G401 (cell line): Measurements from ENCODE around the gene RAMP1. TPM values are rescaled to one million over a fixed set of nuclear protein-coding genes. Genes with fewer than 3 reads are reported as not detected.
A peak's percentile ranks its signal among the peaks of the same experiment; 100 is the strongest.
"Not testable (repeated sequence)": the region's sequence is repeated elsewhere in the genome, so short reads cannot be mapped to it uniquely, and the experiment has no call there.

Experiments used
- DNase-seq: peaks from one replicate; pipeline ENCODE4 v3.0.0-alpha.2; 2015; ENCODE audit warnings: low spot score
- in situ Hi-C: cut with HindIII; loops from 2 replicates; pipeline ENCODE4 v1.10.0; 2016; ENCODE audit warnings: low sequenced_read_pairs, mixed read lengths
- total RNA-seq: library from RNA; depleted of rRNA; stranded (reverse); fragments of >200 nt; shearing (Covaris generic); gene quantifications from 2 replicates; pipeline ENCODE4 v1.2.3, GENCODE V29; 2014; rRNA removed

RAMP1 gene
- not detected in 2 replicates for total RNA-seq

GRCh38 chr2:237859533-237860272 lies at the start of gene RAMP1:
Gene RAMP1, plus strand, starts transcription at chr2:237859623. Its CDS starts 53 bp downstream, at chr2:237859676.
- in situ Hi-C loops, result no loop called here
- DNase-seq, result peak; percentile 48

DNA sequence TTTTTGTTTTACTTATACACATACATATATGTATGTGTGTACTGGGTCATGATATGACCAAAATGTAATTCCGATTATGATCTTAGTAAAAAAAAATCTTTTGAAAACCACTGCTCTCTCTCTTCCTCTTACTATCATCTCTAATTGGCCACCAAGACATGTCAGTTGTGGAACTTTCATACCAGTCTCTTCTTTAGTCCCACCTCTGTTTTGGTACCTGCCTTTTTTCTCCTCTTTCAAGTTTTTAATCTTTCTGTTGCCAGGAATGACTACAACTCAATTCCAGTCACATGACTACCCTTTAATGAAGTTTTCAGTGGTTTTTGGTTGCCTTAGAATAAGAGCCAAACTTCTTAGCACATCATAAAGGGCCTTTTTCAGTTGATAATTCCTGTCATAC lies 43.8 kb upstream of the RAMP1 start:
- in situ Hi-C loops, result no loop called here
- DNase-seq, result no peak

GRCh38 chr2:237816531-237816930 lies 42.9 kb upstream of the RAMP1 start:
- DNase-seq, result no peak
- in situ Hi-C loops, result no loop called here

DNA sequence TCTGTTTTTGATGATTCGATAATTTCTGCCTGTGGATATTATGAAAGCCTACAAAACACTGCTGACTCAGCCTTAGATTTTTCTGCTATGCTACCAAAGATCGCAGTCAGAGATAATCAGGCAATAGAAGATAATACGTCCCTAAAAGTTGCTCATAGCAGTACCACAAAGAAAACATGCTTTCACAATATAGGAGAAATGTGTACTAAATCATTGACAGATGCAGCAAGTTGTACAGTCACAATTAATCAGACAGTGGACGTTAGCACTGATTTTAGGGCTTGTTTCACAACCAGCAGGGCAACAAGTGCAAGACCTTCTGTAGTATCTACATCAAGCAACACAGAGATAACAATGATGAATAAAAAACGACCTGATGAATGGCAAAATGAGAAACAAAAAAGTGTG lies 41.4 kb upstream of the RAMP1 start:
- in situ Hi-C loops, result no loop called here
- DNase-seq, result no peak

DNA sequence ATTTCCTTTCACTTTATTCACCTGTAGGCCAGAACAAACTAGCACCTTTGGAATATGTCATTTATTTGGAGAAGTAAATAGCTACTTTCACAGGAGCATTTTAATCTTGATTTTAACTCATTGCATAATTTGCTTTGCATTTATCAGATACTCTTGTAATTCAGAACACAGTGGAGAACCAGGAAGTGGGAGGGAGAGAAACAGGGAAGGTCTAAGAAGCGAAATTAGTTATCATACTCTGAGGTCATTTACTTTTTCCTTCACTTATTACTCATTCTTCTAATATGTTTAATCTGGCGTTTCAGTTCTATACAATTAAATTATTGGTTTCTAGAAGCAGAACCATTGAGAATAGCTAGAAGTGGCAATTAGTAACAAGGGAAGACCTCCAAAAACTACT lies 40.2 kb upstream of the RAMP1 start:
- in situ Hi-C loops, result no loop called here
- no peak for DNase-seq

DNA sequence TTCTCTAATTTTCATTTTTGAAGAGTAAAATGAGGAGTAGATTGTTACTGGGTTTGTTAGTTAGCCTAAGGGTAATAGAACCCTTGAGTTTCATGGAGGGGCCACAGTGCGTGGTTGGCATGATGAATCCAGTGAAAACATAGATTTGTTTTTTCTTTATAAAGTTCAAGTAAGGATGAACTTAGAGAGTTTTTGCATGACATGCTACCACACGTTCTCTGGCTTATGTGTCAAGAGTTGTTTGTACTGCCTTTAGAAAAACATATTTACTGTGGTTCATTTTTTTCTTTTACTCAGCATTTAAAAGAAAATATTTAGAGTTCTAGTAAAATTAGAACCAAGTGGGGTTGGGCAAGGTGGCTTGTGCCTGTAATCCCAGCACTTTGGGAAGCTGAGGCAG lies 39.0 kb upstream of the RAMP1 start:
- no peak for DNase-seq
- in situ Hi-C loops, result no loop called here

DNA sequence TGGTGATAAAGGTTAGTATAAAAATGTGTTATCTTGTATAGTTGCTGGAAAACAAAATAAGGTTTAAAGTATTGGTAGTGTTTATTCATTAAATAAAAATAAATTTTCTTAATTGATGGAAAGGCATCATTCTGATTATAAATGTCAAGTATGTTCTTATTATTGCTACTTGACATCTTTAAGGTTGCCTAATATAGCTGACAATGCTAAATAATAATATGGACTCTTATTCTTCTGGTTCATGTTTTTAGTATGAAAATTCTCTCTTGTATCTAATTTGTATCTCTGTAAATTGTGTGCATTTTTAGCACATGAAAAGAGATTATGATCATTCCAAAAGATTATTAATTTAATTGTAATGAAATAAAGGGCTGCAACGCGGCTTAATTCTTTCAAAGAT lies 35.9 kb upstream of the RAMP1 start:
- DNase-seq, result no peak
- in situ Hi-C loops, result no loop called here

GRCh38 chr2:237824085-237824484 lies 35.3 kb upstream of the RAMP1 start:
- in situ Hi-C loops, result no loop called here
- no peak for DNase-seq

DNA sequence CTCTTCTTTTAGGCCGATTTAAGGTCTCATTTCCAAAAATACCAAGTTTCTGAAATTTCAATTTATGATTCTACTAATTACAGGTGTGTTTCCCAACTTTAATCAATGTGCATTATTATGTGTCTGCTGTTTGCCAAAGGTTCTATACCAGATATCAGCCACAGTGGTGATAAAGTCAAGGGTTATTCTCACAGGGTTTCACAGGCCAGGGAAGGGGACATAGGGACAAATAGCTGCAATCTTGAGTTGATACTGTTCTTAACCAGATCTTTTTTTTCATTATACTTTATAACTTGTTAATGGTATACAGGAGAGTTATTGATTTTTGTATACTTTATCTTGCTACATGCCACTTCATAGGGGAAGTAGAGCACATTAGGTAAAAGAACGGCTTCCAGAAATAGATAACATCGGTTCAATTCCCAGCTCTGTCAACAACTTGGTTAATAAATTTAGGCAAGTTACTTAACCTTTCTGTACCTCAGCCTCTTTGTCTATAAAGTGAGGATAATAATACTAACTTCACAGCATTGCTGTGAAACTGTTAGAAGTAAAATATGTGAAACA lies 31.9 kb upstream of the RAMP1 start:
- no peak for DNase-seq
- in situ Hi-C loops, result no loop called here

DNA sequence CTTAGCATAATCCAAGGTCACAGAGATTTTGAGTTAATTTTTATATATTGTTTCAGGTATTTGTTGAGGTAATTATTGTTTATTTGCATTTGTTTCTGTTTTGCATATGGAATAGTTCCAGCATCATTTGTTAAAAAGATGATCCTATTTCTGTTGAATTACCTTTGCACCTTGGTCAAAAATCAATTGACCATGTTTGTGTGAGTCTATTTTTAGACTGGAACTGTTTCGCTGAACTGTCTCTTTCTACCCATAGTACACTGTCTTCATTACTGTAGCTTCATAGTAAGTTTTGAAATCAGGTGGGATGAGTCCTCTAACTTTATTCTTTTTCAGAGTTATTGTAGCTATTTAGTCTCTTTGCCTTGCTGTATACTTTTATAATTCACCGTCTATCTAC lies 28.9 kb upstream of the RAMP1 start:
- no peak for DNase-seq
- in situ Hi-C loops, result no loop called here

DNA sequence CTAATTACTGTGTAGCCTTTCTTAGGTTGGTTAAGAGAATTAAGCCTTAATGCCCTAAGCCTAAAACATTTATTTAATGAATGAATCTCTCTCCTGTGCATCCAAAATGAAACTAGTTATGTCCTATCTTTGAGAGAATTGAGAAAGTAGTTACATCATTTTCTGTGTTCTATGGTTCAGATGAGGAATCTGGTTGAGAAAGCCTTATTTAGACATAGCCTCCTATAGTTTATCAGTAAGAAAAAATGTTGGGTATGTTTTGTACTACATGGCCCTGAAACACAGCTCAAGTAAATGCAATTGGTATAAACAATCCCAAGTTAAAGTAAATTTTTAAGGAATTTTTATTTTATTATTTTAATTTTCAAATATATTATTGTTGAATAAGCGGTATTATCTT lies 25.9 kb upstream of the RAMP1 start:
- in situ Hi-C loops, result no loop called here
- DNase-seq, result no peak

- in situ Hi-C loops, result no loop called here
- no peak for DNase-seq
Measured at GRCh38 chr2:237835372-237835771, 24.1 kb upstream of the RAMP1 start.

DNA sequence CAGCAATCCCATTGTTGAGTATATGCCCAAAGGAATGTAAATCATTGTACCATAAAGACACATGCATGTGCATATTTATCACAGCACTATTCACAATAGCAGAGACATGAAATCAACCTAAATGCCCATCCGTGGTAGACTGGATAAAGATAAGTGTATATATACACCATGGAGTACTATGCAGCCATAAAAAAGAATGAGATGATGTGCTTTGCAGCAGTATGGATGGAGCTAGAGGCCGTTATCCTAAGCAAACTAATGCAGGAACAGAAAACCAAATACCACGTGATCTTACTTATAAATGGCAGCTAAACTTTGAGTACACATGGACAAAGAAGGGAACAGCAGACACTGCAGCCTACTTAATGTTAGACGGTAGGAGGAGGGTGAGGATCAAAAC lies 18.4 kb upstream of the RAMP1 start:
- no peak for DNase-seq
- in situ Hi-C loops, result no loop called here

DNA sequence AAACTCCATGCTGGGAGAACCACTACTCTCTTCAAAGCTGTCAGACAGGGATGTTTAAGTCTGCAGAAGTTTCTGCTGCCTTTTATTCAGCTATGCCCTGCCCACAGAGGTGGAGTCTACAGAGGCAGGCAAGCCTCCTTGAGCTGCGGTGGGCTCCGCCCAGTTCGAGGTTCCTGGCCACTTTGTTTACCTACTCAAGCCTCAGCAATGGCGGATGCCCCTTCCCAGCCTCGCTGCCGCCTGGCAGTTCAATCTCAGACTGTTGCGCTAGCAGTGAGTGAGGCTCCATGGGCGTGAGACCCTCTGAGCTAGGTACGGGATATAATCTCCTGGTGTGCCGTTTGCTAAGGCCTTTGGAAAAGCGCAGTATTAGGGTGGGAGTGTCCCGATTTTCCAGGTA lies 10.5 kb upstream of the RAMP1 start:
- in situ Hi-C loops, DNase-seq: not testable (repeated sequence)

GRCh38 chr2:237854295-237854694 lies 5.1 kb upstream of the RAMP1 start:
- in situ Hi-C loops, result no loop called here
- DNase-seq, result no peak

GRCh38 chr2:237857791-237858190 lies 1.6 kb upstream of the RAMP1 start:
- no peak for DNase-seq
- in situ Hi-C loops, result no loop called here

DNA sequence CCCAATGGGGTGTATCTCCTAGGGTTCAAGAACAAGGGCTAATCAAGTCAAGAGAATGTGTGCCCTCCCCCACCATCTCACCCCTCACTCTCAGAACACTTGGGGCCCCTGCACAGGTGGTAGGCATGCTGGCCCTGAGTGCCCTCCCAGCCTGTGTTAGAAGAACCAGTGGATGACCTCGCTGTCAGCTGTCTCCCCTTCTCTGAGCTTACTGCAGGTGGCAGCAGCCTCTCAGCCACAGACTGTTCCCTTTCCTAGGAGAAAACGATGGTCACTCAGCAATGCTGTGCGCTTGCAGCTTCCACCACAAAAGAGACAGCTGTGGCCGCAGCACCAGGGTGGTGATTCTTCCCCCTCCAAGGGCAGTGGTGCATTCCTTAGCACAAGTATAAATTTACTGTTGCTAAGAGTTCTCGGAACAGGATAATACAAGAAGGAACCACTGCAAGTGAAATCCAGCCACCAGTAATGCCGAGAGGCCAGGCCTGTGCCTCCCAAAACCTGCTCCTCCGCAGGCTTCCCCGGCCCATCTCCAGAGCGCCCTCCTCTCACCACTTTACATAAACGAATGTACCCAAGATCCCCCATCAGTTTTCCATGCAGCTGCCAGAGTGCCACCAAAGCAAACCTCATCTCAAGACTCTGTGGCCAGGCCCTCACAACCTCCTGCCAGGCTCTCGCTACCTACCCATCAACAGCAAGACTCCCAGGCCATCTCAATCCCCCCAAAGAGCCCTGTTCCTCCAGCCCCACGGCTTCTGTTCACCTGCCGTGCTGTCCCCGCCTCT lies 935 bp upstream of the RAMP1 start:
- in situ Hi-C loops, result no loop called here
- DNase-seq, result peak; percentile 82

DNA sequence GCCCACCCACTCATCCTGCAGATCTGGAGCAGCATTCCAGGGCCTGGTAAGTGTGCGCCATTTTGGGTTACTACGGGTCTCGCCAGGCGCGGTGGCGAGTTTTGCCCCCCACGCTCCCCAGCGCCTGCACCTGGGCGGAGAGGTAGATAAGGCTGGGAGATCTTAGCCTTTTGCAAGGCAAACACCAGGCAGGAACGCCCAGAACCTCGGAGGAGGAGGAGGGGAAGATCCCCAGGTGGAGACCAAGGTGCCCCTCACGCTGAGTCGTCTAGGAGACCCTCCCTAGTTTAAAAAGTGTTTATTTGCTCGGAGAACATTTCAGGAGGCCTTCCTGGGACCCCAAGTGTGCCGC lies 365 bp upstream of the RAMP1 start:
- no peak for DNase-seq
- in situ Hi-C loops, result no loop called here

DNA sequence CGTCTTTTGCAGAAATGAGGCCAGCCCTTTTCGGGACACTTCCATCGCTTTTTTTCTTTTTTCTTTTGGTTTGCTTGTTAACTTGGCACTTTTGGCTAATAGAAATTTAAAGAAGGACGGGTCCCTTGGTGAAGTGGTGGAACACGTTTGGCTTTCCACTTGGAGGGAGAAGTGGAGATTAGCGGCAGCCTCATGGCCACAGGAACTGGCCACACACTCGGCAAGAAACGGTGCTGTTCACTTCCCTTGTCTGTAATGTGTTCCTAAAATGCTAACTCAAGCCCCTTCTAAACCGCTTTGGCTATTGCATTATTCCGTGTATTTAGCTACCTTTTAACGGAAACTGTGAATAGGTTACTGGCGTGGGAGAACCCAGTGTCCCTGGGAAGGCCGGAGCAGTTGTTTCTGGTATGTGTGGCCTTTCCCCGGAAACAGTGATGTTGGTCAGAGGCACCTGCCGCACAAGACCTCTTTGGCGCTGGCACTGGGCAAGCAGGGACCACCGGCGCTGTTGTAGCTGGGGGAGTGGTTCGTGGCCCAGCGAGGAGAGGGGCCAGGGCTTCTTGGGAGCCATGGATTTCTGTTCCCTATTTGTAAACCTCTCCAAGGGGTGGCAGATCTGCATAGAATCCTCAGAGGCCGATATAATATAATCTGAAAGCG lies 981 bp downstream of the RAMP1 start:
- in situ Hi-C loops, result no loop called here
- DNase-seq, result no peak
